Parathyroid adenoma (tissue), 2 donors: Measurements from ENCODE around the gene SHROOM3.
A peak's percentile ranks its signal among the peaks of the same experiment; 100 is the strongest.

Source experiments
- H2AFZ ChIP-seq: fragments of 300-600 bp; sonication (generic); one replicate; pipeline ENCODE4 v1.7.0; 2017; ENCODE audit warnings: antibody characterized with exemption, mild to moderate bottlenecking
- H3K27ac ChIP-seq: fragments of 300-600 bp; sonication (generic); one replicate; pipeline ENCODE4 v1.7.0; 2017
- H3K27me3 ChIP-seq: fragments of 300-600 bp; sonication (generic); one replicate; pipeline ENCODE4 v1.7.0; 2017; ENCODE audit warnings: low read length; ENCODE audit not compliant: control insufficient read depth, insufficient read depth
- H3K36me3 ChIP-seq: fragments of 300-600 bp; sonication (generic); one replicate; pipeline ENCODE4 v1.7.0; 2017; ENCODE audit warnings: low read length; ENCODE audit not compliant: control insufficient read depth, insufficient read depth
- H3K4me1 ChIP-seq: fragments of 300-600 bp; sonication (generic); one replicate; pipeline ENCODE4 v1.7.0; 2017; ENCODE audit warnings: control low read depth
- H3K4me2 ChIP-seq: fragments of 300-600 bp; sonication (generic); one replicate; pipeline ENCODE4 v1.7.0; 2017; ENCODE audit warnings: low read length
- H3K4me3 ChIP-seq: fragments of 300-600 bp; sonication (generic); one replicate; pipeline ENCODE4 v1.7.0; 2017; ENCODE audit warnings: low read depth, low read length
- H3K79me2 ChIP-seq: fragments of 300-600 bp; sonication (generic); one replicate; pipeline ENCODE4 v1.7.0; 2017; ENCODE audit warnings: control low read depth
- H3K9ac ChIP-seq: fragments of 300-600 bp; sonication (generic); one replicate; pipeline ENCODE4 v1.7.0; 2017; ENCODE audit warnings: mild to moderate bottlenecking
- H3K9me3 ChIP-seq: fragments of 300-600 bp; sonication (generic); one replicate; pipeline ENCODE4 v1.7.0; 2017; ENCODE audit warnings: low read length; ENCODE audit not compliant: control insufficient read depth
- TF ChIP-seq, protein P1 (sequence below): fragments of 300-600 bp; sonication (generic); IDR thresholded peaks from one replicate; pipeline ENCODE4 v1.7.0; 2017; ENCODE audit warnings: antibody characterized with exemption, mild to moderate bottlenecking
- donor health status: primary hyperparathyroidism.

The SHROOM3 gene

DNA sequence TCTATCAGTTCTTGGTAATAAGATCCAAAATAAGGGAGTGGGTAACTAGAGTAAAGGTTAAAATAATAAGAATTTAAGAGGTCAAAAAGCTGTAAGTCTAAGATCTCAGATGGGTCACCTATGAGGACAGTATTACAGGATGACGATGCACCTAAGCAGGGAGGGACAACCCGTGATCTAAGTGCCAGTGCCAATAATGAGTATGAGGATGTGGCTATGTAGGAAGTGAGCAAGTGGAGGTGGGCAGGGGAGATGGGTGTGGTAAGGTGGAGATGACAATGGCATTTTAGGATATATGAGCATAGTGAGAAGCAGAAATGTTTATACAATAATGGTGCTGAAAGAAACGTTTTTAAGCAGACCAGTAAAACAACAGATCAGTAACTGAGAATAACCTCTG lies 33.4 kb upstream of the SHROOM3 start:
- Histone ChIP-seq H3K4me2 (no peak overlapping the region), H3K9me3 (no peaks in the 10 kb centered on the region), H3K27ac (no peak overlapping the region), H3K36me3 (no peaks in the 10 kb centered on the region), H2AFZ (no peak overlapping the region), H3K4me3 (no peak overlapping the region), H3K27me3 (no peaks in the 10 kb centered on the region), H3K79me2 (no peaks in the 10 kb centered on the region), H3K4me1 (no peaks in the 10 kb centered on the region), H3K9ac (no peak overlapping the region)
- TF ChIP-seq, protein P1, sequence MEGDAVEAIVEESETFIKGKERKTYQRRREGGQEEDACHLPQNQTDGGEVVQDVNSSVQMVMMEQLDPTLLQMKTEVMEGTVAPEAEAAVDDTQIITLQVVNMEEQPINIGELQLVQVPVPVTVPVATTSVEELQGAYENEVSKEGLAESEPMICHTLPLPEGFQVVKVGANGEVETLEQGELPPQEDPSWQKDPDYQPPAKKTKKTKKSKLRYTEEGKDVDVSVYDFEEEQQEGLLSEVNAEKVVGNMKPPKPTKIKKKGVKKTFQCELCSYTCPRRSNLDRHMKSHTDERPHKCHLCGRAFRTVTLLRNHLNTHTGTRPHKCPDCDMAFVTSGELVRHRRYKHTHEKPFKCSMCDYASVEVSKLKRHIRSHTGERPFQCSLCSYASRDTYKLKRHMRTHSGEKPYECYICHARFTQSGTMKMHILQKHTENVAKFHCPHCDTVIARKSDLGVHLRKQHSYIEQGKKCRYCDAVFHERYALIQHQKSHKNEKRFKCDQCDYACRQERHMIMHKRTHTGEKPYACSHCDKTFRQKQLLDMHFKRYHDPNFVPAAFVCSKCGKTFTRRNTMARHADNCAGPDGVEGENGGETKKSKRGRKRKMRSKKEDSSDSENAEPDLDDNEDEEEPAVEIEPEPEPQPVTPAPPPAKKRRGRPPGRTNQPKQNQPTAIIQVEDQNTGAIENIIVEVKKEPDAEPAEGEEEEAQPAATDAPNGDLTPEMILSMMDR = no peak

DNA sequence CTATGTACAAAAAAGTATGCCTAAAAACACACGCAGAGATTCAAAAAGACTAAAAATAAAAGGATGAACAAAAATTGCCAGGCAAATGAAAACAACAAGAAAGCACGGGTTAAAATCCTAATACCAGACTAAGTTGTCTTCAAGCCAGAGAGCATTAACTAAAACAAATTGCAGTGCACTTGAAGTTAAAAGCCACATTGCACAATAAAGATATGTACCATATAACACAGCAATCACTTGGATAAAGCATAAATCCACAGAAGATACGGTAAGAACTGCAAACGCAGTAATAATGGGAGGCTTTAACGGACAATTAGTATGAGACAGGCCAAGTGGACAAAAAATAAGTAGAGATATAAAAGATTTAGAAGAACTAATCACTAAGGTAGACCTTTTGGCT lies 28.9 kb upstream of the SHROOM3 start:
- no peaks in the 10 kb centered on the region for H3K9me3 ChIP-seq
- no peak overlapping the region for H3K4me3 ChIP-seq
- H3K79me2 ChIP-seq = no peaks in the 10 kb centered on the region
- TF ChIP-seq, protein P1 = no peak
- H3K27me3 ChIP-seq = no peaks in the 10 kb centered on the region
- no peaks in the 10 kb centered on the region for H3K4me1 ChIP-seq
- no peak overlapping the region for H2AFZ ChIP-seq
- no peak overlapping the region for H3K4me2 ChIP-seq
- no peaks in the 10 kb centered on the region for H3K36me3 ChIP-seq
- no peak overlapping the region for H3K27ac ChIP-seq
- no peak overlapping the region for H3K9ac ChIP-seq

DNA sequence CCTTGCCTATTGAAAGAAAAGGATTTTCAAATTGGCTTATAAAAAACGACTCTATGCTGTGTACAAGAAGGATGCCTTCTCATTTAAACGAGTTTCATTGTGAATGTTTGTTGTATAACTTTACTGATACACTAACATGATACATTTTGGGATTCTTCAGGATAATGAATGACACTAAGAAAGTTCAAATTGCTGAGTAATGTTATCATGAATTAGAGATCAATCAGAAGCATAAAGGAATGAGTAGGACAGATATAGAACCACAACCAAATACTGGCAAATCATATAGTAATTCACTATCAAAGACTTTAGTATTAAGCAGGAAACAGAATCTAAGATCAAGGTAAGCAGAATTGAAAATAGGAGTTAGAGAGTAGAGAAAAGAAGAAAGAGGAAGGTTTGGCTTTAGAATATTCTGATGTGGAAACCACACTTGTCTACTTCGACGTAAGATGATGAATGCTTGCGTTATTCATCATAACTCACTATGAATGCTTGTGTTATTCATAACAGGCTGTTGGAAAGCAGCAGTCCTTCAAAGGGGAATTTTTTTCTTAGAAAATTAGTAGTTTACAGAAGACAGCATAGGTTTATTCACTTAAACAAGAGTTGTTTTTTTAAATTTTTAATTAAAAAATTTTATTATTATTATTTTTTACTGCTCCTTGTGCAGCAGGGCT lies 27.4 kb upstream of the SHROOM3 start:
- H3K4me1 ChIP-seq = no peaks in the 10 kb centered on the region
- TF ChIP-seq, protein P1 = no peak
- H3K27ac ChIP-seq = no peak overlapping the region

DNA sequence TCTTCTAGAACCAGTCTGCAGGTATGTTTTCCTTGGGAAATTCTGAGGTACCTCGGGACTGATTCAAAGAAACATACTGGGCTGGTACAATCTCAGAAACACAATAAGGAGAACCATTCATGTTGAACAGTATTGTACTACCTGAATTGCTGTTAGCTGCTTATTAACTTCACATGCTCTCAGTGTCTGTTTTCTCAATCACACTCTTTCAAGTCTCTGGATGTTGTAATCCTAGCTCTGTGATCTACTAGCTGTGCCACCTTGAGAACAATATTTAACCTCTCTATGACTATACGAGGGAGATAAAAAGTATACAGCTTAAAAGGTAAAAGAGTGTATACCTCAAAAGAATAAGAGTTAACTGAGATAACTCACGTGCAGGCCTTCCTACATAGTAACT lies 24.4 kb upstream of the SHROOM3 start:
- Histone ChIP-seq H3K27ac (no peak overlapping the region), H3K9me3 (no peaks in the 10 kb centered on the region), H3K9ac (no peak overlapping the region), H3K4me3 (no peak overlapping the region), H3K27me3 (no peaks in the 10 kb centered on the region), H3K4me2 (no peak overlapping the region), H3K4me1 (no peaks in the 10 kb centered on the region), H2AFZ (no peak overlapping the region), H3K79me2 (no peaks in the 10 kb centered on the region), H3K36me3 (no peaks in the 10 kb centered on the region)
- TF ChIP-seq, protein P1 = no peak

More for the DNA sequence above, 27.4 kb upstream of the SHROOM3 start:
- Histone ChIP-seq H2AFZ (no peak overlapping the region), H3K9ac (no peak overlapping the region), H3K27me3 (no peaks in the 10 kb centered on the region), H3K79me2 (no peaks in the 10 kb centered on the region), H3K36me3 (no peaks in the 10 kb centered on the region), H3K4me3 (no peak overlapping the region), H3K9me3 (no peaks in the 10 kb centered on the region), H3K4me2 (no peak overlapping the region)

DNA sequence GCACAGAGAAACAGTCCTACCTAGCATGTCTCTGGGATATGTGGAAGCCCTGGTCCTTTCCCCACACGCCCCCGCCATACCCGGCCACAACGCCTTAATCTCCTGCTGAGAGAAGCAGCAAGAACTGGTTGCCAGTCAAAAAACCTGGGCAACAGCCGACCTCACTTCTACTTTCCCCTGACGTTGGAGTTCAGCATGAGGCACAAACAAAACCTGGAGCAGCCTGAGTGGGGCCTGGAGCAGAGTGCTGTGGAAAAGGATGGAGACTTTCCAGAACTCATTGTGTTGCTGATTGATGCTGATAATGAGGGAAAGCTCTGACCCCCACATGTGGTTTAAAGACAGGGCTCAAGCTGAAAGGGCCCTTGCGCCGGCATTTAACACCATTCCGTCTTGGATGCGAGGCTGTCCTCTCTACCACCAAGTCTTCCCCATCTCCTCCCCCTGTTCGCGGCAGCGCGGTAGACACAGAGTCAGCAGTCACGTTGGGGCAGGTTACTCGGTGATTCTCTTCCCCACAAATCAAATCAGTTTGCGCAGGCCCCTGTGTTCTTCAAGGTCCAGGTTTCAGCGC lies 14.8 kb upstream of the SHROOM3 start:
- Histone ChIP-seq H3K9ac (no peak overlapping the region), H3K9me3 (no peaks in the 10 kb centered on the region), H3K4me3 (no peak overlapping the region), H3K4me1 (no peaks in the 10 kb centered on the region), H3K79me2 (no peaks in the 10 kb centered on the region), H3K4me2 (peak overlapping the region; percentile 74), H3K36me3 (no peaks in the 10 kb centered on the region), H3K27ac (no peak overlapping the region), H2AFZ (peak overlapping the region; percentile 58), H3K27me3 (no peaks in the 10 kb centered on the region)
- TF ChIP-seq, protein P1 = no peak
